G401 (cell line): ENCODE measurements around the gene ALCAM. TPM values are rescaled to one million over a fixed set of nuclear protein-coding genes. Genes with fewer than 3 reads are reported as not detected.

Experiments
- DNase-seq: peaks from one replicate; pipeline ENCODE4 v3.0.0-alpha.2; 2015; ENCODE audit warnings: low spot score
- in situ Hi-C: cut with HindIII; loops from 2 replicates; pipeline ENCODE4 v1.10.0; 2016; ENCODE audit warnings: low sequenced_read_pairs, mixed read lengths
- total RNA-seq: library from RNA; depleted of rRNA; stranded (reverse); fragments of >200 nt; shearing (Covaris generic); gene quantifications from 2 replicates; pipeline ENCODE4 v1.2.3, GENCODE V29; 2014

Gene ALCAM
- total RNA-seq, 1 experiment from 2014 or later = 0.24 TPM

DNA sequence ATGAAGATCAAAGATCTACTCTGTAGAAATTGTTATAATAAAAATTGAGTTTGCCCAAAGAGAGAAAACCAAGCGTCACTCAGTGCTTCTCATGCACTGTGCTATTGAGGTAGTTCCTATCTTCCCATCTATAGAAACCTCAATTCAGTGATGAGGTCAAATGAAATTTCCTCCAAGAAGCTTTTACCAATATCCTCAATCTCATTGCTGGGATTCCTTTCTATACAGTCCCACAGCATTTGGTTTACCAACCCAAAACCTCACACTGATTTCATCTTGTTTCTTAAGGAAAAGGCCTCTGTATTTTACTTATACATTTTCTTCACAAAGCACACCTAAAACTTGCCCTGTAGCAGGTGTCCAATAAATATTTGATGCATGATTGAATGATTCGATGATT, 147.2 kb downstream of the ALCAM start:
- DNase-seq = no peak
- in situ Hi-C loops = no loop called here

DNA sequence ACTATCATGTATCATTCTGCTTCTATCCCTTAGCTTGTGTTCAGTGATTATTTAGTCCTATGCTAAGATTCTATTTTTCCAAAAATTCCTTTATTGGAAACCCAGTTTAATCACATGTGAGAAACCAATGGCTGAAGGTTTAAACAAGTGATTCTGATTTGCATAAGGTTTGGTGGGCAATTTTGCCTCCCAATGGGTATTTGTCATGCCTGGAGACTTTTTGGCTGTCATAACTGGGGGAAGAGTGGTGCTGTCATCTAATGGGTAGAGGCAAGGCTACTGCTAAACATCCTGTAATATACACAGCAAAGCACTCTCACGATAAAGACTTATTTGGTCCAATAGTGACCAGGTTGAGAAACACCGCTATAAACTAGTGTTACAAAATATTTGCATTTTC, 148.7 kb downstream of the ALCAM start:
- in situ Hi-C loops = no loop called here
- DNase-seq = no peak

DNA sequence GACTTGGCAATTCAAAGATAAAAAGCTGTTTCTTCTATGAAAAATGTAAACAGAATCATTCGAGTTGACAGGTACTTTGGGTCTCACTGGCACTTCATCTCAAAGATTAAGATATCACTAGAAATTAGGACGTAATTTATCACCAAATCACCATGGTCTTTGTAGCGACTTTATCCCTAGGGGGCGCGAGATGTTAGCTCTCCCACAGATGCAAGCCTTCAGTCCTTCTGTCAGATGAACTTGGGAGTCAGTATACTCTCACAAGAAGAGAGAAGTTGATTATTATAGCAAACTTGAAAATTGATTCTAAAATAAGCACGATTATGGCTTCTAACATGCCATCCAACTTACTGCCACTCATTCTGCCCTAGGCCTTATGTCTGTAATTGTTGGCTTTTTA, 150.3 kb downstream of the ALCAM start:
- in situ Hi-C loops = no loop called here
- DNase-seq = no peak

DNA sequence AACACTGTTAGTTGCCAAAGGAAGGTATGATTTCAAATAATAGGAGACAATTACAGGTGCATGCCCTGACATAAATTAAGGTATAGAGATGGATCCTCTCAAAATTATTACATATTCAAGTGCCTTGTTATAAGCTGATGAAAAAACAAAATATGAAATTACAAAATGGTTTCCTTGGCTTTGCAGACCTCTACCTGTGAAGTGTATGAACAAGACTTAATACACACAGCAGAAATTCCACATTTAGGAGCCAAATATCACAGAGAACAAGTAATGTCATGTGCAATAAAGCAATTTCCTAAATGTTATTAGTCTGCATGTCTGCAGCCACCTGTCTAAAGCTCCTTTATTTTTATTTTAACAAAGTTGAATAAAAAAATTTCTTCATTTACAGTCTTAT, 151.5 kb downstream of the ALCAM start:
- in situ Hi-C loops = no loop called here
- DNase-seq = no peak

DNA sequence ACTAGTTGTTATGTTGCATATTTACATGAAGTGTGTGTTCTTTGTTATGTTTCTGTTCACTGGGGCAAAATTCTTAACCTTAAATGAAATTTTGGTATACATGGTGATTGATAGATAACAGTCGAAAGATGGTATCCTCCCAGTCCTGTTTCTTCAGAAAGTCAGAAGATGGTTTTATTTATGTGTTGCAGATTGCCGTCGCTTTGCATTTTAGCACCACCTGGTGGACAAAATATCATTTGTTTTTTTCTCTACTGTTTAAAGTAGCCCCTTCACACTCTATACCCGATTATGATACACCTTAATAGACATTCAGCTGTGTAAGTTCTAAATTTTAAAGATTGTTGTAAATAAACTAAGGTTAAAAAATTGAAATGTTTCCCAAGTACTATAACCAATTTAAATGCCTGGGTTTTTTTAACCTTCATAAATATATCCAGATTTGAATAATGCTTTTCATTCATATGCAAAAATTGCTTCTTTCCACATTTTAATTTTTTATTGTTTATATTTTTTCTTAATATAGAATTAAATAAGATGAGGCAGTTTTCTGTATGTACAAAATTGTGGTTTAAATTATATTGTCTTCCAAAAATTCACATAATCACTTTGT, 152.2 kb downstream of the ALCAM start:
- peak; percentile 79 for DNase-seq
- in situ Hi-C loops = no loop called here

DNA sequence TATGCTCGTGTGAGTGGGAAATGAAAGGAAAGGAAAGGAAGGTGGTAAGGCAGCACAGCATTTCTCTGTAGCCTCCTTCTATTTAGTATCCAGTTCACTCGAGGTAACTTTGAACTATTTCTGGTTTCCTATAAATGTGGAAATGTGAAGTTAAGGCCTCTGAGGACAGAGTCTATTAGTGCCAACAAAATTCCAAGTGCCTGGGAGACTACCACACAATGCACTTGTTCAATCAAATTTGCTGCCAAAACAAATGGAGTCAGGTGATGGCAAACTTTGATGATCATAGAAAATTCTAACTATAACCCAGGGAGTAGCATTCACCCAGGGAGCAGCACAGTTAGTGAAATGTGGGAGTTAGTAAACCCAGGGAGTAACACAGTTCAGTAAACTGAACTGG, 155.1 kb downstream of the ALCAM start:
- in situ Hi-C loops = no loop called here
- no peak for DNase-seq

DNA sequence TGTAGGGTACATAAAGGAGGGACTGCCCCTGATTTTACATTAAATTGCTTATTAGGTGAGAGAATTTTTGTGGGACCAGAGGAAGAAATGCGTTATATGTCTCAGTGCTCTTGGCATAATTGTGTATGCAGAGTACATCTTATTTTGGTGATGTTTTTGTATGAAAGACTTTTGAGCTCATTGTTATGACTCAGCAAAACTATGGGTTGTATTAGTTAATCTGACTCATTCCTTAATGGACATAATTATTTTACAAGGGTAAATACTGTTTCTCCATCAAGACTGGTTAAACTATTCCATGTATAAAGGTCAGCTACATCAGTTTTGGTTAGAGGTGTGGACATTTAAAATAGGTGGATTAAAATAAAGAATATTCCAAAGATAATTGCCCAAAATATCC, 156.8 kb downstream of the ALCAM start:
- in situ Hi-C loops = no loop called here
- no peak for DNase-seq

DNA sequence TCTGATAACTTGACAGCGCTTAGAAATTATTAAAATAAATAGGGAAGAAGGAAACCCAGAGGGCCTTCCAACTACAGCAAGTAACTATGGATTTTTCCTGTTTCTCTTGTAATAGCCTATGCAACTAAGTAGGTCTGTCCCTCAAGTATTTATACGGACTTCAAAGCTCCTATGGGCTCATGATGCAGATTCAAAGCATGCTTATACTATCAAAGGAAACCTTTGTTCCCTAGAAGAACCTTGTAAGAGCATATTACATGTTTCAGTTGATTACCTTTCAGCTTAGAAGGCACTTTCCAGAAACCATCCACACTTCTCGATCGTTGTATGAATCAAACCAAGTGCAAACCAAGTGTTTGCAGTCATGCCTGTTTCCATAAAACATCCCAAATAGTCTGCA, 158.8 kb downstream of the ALCAM start:
- in situ Hi-C loops = no loop called here
- DNase-seq = no peak

DNA sequence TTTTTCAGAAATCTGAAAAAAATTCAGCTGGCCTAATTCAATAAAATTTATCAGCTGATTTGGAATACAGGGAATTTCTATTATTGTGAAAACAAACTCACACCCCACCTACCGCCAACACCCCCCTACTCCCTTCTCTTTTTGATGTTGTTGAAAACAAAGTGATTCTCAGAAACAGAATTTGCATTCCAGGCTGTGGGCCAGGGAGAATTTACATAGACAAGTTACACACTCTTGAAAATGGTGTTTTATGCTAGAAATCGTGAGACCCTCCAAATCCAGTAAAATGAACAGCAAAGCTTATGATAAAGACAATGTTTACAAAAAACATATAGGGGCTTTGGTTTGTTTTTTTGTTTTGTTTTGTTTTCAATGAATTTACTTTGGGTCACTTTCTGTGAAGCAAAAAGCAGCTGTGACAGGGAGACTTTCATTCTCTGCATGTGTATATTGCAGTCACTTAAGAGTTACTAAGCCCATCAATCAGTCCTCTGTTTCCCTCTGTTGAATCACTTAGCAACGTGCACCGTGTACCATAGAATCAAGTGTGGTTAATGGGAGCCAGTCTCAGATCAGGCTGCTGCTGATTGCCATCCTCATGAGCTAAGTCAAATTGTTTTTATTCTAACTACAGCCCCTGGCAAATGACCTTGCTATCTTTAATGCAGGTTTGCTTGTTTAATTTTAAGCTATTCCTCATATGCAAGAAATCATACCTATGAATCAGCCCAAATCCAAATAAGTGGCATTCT, 159.8 kb downstream of the ALCAM start:
- in situ Hi-C loops = no loop called here
- DNase-seq = no peak

DNA sequence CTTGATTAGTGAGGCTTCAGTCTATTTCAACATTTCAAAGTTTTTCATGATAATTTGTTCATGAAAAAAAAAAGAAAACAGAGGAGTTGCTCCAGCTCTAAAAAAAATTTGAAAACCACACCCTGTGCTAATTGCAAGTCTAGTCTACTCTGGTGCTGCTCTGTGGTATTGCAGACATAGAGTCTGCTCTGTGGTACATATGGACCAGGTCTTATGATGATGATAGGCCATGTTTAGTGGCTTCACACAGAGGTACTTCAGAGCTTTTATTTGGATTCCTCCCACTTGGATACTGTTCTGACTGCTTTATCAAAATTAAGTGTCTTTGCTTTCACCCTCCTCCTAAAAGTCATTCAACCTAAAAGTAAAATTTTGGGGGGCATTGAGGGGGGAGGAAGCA, 160.8 kb downstream of the ALCAM start:
- in situ Hi-C loops = no loop called here
- no peak for DNase-seq

DNA sequence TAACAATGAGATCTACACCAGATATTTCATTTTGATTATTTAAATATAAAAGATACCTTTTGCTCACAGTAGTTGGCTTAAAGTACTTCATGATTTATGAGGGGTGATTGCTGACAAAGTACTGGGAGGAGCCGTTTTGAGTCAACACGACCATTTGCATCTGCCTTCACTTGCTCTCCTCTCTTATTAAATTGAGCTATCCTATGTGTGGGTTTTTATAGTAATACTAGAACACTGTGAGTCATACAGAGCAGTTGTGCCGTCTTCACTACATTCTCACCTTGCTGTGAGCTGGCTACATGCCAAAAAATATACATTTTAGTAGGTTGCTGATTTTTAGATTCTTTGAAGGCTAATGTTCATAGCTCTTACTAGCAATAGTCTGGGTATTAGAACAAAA, 161.2 kb downstream of the ALCAM start:
- in situ Hi-C loops = no loop called here
- DNase-seq = no peak

DNA sequence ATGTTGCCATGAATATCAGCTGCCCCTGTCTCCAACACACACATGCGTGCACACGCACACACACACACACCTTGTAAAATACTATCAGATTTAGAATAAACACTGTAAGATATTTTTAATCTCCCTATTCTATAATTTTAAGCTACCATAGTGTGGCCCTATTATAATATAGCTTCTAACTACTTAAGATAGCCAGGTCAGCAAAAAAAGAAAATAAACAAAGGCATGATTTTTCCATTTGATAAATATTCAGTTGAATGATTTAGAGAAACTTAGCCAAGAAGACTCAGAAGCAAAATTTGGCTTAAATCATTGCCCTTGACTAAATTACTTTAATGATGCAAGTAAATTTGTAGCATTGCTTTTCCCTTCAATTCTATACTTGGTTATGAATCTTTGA, 162.2 kb downstream of the ALCAM start:
- no peak for DNase-seq
- in situ Hi-C loops = no loop called here

DNA sequence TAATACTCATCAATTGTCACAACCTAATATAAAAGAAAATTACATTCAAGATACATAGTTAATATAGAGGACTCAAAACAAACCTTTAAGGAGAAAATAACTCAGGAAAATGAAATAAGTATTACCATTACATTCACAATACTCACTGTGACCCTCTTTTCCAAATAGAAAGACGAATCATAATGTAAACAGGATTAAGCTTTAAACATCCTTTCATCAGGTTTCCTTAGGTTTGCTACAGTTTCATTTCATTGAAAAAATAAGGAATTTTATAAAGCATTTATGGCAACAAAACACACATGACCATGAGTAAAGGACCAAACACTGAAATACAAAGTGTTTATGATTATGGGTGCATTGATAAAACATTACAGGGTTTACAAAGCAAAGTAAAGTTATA, 162.7 kb downstream of the ALCAM start:
- in situ Hi-C loops = no loop called here
- DNase-seq = no peak

DNA sequence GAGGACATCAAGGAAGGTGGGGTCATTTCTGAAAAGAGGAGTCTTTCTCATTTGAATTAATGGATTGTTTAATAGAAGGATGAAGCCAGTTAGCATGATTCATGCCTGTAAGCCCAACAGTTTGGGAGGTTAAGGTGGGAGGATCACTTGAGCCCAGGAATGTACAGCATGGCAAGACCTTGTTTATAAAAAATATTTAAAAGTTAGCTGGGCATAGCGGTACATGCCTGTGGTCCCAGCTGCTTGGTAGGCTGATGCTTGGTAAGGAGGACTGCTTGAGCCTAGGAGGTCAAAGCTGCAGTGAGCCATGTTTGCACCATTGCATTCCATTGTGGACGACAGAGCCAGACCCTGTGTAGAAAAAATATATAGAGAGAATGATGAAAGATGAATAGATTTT, 165.5 kb downstream of the ALCAM start:
- in situ Hi-C loops = no loop called here
- DNase-seq = no peak

DNA sequence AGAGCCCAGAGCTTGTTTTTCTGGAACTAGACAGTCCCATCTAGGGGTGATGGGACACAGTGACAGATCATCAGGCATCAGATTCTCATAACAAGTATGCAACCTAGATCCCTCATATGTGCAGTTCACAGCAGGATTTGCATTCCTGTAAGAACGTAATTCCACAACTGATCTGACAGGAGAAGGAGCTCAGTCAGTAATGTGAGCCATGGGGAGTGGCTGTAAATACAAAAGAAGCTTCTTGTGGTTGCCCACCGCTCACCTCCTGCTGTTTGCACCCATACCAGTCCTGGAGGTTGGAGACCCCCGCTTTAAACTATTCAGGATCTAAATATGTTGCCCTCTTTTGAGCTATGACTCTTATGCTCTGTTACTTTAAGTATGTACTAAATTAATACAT, 167.3 kb downstream of the ALCAM start:
- DNase-seq = no peak
- in situ Hi-C loops = no loop called here

DNA sequence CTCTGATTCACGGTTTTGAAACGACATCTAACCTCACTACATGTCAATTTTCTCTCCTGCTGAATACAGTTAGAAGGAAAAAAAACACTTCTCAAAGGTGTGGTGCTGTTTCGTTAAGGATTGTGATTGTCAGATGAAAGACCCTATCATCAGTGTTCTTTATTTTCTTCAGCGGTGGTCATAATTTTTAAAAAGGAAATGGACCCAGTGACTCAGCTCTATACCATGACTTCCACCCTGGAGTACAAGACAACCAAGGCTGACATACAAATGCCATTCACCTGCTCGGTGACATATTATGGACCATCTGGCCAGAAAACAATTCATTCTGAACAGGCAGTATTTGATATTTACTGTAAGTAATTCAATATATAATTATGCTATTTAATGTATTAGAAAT, 167.8 kb downstream of the ALCAM start:
- in situ Hi-C loops = no loop called here
- DNase-seq = no peak

DNA sequence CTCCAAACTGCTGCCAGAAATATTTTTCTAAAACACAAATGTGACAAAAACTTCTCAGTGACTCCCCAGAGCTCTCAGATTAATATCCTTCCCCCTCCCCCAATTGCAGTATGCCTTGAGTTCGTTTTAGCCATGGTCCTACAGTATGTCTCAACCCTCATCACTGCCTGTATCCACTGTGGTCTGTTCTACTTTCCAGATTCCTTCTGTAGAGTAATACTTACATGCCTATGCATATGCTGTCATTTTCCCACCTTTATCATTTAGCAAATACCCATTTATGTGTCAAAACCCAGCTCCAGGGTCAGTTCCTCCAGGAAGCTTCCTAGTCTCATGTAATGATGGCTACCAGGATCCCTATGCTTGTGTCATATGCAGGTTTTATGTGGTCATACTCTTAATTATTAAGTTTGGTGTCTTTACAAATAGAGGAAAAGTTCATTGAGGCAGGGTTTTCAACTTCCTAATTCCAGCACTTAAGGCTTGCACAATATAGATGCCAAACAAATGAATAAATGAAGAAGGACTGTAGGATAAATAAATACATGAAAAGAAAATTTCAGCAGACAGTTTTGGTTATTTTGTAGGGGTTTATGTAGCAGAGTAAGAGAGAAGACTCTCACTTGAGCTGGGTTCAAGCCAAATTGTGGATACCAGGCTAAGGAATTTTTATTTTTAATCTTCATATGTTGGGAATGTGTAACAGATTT, 170.8 kb downstream of the ALCAM start:
- in situ Hi-C loops = no loop called here
- no peak for DNase-seq

DNA sequence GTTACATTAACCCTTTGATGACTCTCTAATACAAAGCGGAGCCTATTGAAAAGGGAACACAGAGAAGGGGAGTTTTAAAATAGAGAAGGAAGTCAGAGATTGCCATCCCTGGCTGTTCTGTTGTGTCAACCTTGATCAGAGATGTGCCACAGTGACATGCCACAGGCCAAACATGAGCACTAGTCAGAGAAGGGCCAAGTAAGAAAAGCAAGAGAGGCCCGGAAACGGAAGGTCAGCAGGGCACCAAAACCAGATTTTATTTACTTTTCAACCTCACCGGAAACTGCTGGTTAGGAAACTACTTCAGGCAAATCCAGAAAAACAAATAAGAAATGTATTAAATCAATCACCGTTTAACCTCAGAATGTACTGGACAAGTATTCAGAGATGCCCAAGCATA, 171.8 kb downstream of the ALCAM start:
- DNase-seq = no peak
- in situ Hi-C loops = no loop called here

DNA sequence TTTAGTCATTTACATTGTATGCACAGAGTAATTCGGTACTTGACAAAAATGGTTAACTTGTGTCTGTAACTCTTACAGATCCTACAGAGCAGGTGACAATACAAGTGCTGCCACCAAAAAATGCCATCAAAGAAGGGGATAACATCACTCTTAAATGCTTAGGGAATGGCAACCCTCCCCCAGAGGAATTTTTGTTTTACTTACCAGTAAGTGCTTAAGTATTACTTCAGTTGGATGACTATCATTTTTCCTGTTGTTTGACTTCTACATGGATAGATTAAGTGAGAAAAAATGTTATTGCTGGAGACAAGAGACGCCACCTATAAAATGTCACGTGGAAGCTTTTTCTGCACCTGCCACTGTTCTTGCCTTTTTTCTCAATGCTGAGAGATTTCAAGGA, 173.2 kb downstream of the ALCAM start:
- DNase-seq = no peak
- in situ Hi-C loops = no loop called here

DNA sequence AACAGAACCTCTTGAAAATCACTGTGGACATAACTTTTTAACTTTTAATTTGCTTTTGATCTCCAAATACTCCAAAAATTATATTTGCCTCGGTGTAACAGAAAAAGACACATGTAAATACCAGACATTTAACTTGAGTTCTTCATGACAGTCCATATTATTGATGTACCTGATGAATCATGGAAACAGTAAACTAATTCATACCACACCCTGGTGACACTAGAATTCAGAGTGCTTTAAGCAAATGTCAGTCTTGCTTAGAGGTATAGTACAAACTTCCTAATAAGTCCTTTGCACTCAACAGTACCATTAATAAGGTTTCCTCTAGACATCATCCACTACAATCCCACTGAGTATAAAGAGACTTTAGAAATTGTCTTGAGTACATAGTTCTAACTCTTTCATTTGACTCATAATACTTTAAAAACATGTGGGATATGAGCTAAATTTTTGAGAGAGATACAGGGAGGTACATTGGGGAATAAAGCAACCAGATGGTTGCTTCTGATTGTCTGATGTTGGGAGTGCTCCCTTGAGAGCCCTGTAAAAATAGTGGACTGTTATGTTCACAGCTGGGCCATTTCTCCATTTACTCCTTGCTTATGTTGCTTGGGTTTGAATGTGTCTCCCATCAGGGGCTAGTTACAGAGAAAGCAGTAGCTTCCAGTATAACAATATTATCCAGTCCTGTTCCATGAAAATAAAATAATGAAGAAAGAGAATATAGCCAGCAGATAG, 175.7 kb downstream of the ALCAM start:
- in situ Hi-C loops = no loop called here
- no peak for DNase-seq
